Breast epithelium (tissue), 3 donors: ENCODE data around the gene RPS15.

Source experiments
- CTCF ChIP-seq, 3 donors: fragments of 450-650 bp; IDR thresholded peaks; one replicate each; pipeline ENCODE4 v1.5.1; 2016 to 2017; ENCODE audit warnings: antibody characterized with exemption in 3 of 3, mild to moderate bottlenecking in 3 of 3, moderate library complexity in 3 of 3
- POLR2A ChIP-seq: fragments of 450-650 bp; IDR thresholded peaks from one replicate; pipeline ENCODE4 v1.6.1; 2016; ENCODE audit warnings: antibody characterized with exemption, mild to moderate bottlenecking, moderate library complexity

- TF ChIP-seq CTCF (IDR thresholded peaks at IDR 0.05): no peak
- TF ChIP-seq POLR2A: no peak
Measured at GRCh38 chr19:1426736-1427135, 11.5 kb upstream of the RPS15 start.
